ENCODE results near the gene RELCH. TPM values are rescaled to one million over a fixed set of nuclear protein-coding genes. Genes with fewer than 3 reads are reported as not detected.

Gene RELCH
- total RNA-seq, 1 experiment from 2014 or later = 18.3 TPM

- no peak for DNase-seq (ENCODE audit: low read depth)
These were observed 151.5 kb downstream of the RELCH start for GRCh38 chr18:62338446-62339105.

- peak; percentile 90 for DNase-seq (ENCODE audit: low read depth)
These were observed 152.3 kb downstream of the RELCH start for GRCh38 chr18:62339106-62339988.

GRCh38 chr18:62340996-62341395, 153.9 kb downstream of the RELCH start:
- no peak for DNase-seq (ENCODE audit: low read depth)

GRCh38 chr18:62341473-62341872, 154.4 kb downstream of the RELCH start:
- no peak for DNase-seq (ENCODE audit: low read depth)

- no peak for DNase-seq (ENCODE audit: low read depth)
These were observed 155.8 kb downstream of the RELCH start for GRCh38 chr18:62342884-62343283.

GRCh38 chr18:62343316-62343715, 156.3 kb downstream of the RELCH start:
- no peak for DNase-seq (ENCODE audit: low read depth)

GRCh38 chr18:62345909-62346308, 158.9 kb downstream of the RELCH start:
- DNase-seq (ENCODE audit: low read depth) = no peak

- no peak for DNase-seq (ENCODE audit: low read depth)
These were observed 159.5 kb downstream of the RELCH start for GRCh38 chr18:62346333-62347088.

GRCh38 chr18:62347089-62347506, 160.0 kb downstream of the RELCH start:
- DNase-seq (ENCODE audit: low read depth) = no peak

GRCh38 chr18:62348474-62348873, 161.4 kb downstream of the RELCH start:
- DNase-seq (ENCODE audit: low read depth) = no peak

GRCh38 chr18:62353170-62353569, 166.1 kb downstream of the RELCH start:
- DNase-seq (ENCODE audit: low read depth) = no peak

- no peak for DNase-seq (ENCODE audit: low read depth)
These were observed 167.1 kb downstream of the RELCH start for GRCh38 chr18:62354151-62354550.

GRCh38 chr18:62357079-62357719, 170.1 kb downstream of the RELCH start:
- no peak for DNase-seq (ENCODE audit: low read depth)

Small RNAs within 50 kb of the gene (small RNA-seq; reads per million reads assigned to genes)
- gene RF00019 = not detected

Other genes with a start within 250 kb of the RELCH start
- 7.9 and 9.6 TPM in 2 replicates for gene PIGN, start 199 bp upstream of the RELCH start, total RNA-seq (2014; rRNA removed; shearing (Covaris generic))
- 9.8 and 13.1 TPM in 2 replicates for gene TNFRSF11A, start 138.1 kb downstream of the RELCH start, total RNA-seq (2014; rRNA removed; shearing (Covaris generic))